ENCODE results near the gene CHERP. TPM values are rescaled to one million over a fixed set of nuclear protein-coding genes. Genes with fewer than 3 reads are reported as not detected.

CHERP gene
- total and polyA plus RNA-seq, 2 of the 13 experiments (the other 11 are each of a cell fraction or from before 2014, with no cell fraction given) = 4.3 to 5.4 TPM

DNA sequence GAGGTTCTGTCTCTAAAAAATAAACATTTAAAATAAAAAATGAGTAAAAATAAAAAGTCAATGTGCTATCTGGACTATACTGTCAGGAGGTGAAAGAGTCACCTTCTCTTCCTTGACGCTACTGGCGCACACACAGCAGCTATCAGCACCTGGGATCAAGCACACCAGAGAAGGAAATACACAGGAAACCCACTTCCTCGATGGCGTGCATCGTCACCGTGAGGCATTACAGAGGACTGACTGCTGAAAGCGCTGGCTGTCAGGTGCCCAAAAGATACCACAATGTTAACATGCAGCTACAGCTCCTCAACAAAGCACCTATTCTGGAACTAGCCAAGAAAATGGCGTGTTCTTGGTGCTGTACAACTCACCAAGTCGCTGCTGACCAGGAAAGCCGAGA, 23.9 kb upstream of the CHERP start (continued):
- TF ChIP-seq ZNF512B (CRISPR knock-in tag; IDR thresholded peaks at IDR 0.05; ENCODE audit: borderline replicate concordance) (no peak), ZBED4 (CRISPR knock-in tag; IDR thresholded peaks at IDR 0.05; ENCODE audit: borderline replicate concordance) (no peak), SAFB2 (CRISPR knock-in tag; IDR thresholded peaks at IDR 0.05; ENCODE audit: borderline replicate concordance, low read depth) (no peak)

DNA sequence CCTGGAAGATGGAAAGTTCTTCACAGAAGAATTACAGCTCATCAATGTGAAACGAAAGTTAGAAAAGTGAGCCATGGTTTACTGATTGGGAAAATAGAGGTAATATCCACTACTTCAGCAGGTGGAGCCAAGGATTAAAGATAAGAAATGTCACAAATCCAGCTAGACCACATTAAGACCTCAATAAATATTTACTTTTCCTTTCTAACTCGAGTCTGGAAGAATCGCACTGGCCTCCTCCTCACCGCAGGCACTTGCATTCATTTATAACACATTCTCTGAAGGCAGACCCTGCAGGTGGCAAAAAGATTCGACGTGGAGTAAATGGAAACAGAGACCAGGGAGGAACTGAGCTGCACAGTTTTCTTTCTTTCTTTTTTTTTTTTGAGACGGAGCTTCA, 22.6 kb upstream of the CHERP start:
- no peak for DNase-seq (ENCODE audit: low spot score)

More for the DNA sequence above, 22.6 kb upstream of the CHERP start:
- no peak for ATAC-seq
- Histone ChIP-seq H3K36me3 (replicated peaks in 1 of 2; ENCODE audit: control insufficient read depth in 1 of 2, insufficient read depth in 2 of 2, low read length in 2 of 2) (peaks cover 16 to 69% of the 10 kb centered on the region in 2 experiments), H3K4me2 (ENCODE audit: low read depth, low read length) (no peak overlapping the region), H3K4me3 (replicated peaks in 1 of 3; ENCODE audit: insufficient read depth in 1 of 3, low read depth in 2 of 3, low read length in 3 of 3) (no peak overlapping the region), H3K27ac (ENCODE audit: extremely low read length, insufficient read depth, low read length) (no peak overlapping the region), H3K79me2 (ENCODE audit: insufficient read depth, low read length) (peaks cover 10% of the 10 kb centered on the region), H3K4me1 (ENCODE audit: insufficient read depth, low read length) (peaks cover 9% of the 10 kb centered on the region), H2AFZ (ENCODE audit: low read length) (no peak overlapping the region), H3K9ac (ENCODE audit: insufficient read depth, low read depth, low read length) (no peak overlapping the region), H3K9me3 (ENCODE audit: low read length) (no peaks in the 10 kb centered on the region), H4K20me1 (ENCODE audit: insufficient read depth, low read length) (no peaks in the 10 kb centered on the region), H3K27me3 (ENCODE audit: control insufficient read depth in 1 of 2, insufficient read depth in 2 of 2, low read length in 2 of 2) (no peaks in the 10 kb centered on the region)
- intact Hi-C loops (cut with micrococcal nuclease; ENCODE audit: unreplicated experiment) = no loop called here
- in situ Hi-C loops (cut with HindIII; ENCODE audit: extremely low pct_ligation_motif_present, low pct_unique_long_range_greater_than_20kb) = no loop called here
- TF ChIP-seq ZNF343 (CRISPR knock-in tag; IDR thresholded peaks at IDR 0.05) = no peak
- ChIA-PET CTCF (ENCODE audit: low intra/inter-chr PET ratio, low total read pairs) (no interaction called here), POLR2A (no interaction called here)
- no peak for FAIRE-seq
- BruUV-seq (replicated peaks) = no TSS peak
- WGBS (ENCODE audit: low lambda C conversion rate) = 87% methylated on average over 7 of the region's 7 CpGs

All from HepG2 (cell line).